ENCODE results near the gene SNCB.
"Not testable (repeated sequence)": the region's sequence is repeated elsewhere in the genome, so short reads cannot be mapped to it uniquely, and the experiment has no call there.

Gene SNCB

GRCh38 chr5:176596689-176597416 lies 33.5 kb downstream of the SNCB start:
- DNase-seq, result no peak

DNA sequence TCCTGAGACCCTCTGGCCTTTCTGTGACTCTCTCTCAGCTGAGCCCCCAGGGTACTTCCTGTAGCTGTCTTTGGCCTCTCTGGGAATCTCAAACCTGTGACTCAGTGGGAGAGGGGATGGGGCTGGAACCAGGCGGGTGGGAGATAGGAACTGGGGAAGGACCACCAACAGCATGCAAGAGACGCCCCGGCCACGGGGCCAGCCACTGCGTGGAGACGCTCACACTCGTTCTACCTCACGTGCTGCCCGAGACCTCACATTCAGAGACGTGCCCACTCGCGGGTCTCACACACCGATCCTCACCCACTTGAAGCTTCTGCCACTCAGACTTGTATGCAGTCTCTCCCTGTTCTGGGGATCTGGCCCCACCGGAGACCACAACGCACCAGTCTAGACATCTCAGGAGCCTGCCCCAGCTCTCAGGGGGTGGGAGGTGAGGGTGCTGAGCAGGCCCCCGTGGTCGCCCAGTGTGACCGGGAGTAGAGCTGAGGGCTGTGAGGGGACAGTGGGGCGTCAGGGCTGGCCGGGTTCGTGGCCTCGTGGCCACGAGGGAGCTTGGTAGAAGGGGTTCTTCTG lies 34.2 kb downstream of the SNCB start:
- DNase-seq, result no peak

DNA sequence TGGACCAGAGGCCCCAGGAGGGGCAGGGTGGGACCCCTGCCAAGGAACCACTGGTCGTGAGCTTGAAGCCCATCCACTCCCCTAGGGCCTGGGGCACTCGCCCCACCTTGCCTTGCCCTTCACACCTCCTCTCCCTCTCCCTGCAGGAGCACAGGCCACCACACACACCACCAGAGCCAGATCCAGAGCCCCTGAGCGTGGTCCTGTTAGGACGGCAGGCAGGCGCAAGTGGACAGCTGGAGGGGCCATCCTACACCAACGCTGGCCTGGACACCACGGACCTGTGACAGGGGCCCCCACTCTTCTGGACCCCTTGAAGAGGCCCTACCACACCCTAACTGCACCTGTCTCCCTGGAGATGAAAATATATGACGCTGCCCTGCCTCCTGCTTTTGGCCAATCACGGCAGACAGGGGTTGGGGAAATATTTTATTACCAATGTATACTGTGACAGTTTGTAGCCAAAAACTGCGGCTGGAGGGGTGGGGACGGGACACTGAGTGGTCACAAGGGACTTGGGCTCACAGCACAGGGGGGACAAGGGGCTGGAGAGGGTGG lies 34.9 kb downstream of the SNCB start:
- no peak for DNase-seq

GRCh38 chr5:176594554-176594953 lies 35.8 kb downstream of the SNCB start:
- DNase-seq, result no peak

DNA sequence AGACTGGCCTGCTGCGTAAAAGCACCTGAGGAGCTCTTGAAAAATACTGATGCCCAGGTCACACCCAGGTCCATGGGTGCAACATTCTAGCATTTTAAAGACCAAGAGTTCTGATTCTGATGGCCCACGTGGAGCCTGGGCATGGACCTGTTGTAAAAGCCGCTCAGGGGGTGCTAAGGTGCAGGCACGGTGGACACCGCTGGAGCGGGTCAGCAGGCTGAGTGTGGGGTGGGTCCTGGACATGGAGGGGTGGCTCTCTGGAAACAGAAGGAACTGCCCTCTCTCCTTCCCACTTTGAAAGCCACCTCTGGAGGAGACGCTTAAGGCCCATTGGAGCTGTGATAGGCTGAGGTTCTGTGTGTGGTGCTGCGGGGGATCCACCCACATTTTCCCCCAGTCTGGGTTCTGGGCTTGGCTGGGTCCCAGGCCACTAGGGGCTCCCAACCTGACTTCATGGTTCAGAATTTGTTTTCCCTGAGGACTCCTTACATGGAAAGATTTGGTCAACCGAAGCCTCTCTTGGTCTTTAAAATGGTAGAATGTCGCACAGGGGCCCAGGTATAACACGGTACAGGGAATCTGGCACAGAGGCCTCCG lies 37.0 kb downstream of the SNCB start:
- DNase-seq, result no peak

DNA sequence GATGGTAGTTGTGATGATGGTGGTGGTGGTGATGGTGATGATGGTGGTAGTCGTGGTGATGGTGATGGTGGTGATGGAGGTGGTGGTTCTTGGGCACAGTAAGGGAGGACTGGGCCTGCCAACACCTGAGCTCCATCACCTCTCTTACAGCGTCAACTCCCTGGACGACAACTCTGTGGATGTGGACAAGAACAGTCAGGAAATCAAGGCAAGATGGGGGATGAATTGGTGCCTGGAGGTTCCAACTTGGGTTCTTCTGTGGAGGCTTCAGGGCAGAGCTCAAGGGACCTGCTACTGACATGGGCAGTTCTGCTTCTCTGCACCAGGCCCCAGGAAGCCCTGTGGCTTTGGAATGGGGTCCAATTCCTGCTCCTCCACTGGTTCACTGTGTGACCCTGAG lies 37.8 kb downstream of the SNCB start:
- no peak for DNase-seq

- DNase-seq, result not testable (repeated sequence)
Observed at GRCh38 chr5:176591667-176592066, 38.7 kb downstream of the SNCB start.

DNA sequence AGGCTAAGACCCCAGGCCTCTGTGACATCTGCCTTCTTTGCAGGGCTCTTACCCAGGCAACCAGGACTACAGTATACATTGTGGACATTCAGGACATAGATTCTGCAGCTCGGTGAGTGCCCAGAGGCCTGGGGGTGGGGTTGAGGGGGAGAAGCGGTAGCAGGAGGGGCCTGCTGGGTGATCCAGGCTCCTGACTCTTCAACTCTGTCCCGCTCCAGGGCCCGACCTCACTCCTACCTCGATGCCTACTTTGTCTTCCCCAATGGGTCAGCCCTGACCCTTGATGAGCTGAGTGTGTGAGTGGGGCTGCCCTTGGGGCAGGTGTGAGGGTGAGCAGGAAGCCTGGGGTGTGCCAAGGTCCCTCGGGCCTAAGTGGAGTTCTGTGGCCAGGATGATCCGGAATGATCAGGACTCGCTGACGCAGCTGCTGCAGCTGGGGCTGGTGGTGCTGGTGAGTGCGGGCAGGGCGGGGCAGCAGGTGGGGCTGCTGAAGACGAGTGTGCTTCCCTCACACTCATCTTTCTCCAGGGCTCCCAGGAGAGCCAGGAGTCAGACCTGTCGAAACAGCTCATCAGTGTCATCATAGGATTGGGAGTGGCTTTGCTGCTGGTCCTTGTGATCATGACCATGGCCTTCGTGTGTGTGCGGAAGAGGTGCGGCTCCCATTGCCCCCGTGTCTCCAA lies 40.2 kb downstream of the SNCB start:
- no peak for DNase-seq

- no peak for DNase-seq
Observed at GRCh38 chr5:176589039-176589769, 41.1 kb downstream of the SNCB start.

DNA sequence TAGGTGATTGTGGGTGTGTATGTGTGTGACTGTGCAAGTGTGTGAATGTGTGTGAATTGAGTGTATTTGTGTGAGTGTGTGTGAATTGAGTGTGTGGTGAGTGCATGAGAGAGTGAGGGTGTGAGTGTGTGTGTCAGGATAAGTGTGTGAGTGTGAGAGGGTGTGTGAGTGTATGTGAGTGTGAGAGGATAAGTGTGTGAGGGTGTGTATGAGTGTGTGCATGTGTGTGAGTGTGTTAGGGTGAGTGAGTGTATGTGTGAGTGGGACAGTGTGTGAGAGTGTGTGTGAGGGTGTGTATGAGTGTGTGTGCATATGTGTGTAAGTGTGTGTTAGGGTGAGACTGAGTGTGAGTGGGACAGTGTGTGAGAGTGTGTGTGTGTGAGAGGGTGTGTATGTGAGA lies 42.0 kb downstream of the SNCB start:
- no peak for DNase-seq

GRCh38 chr5:176587398-176587797 lies 42.9 kb downstream of the SNCB start:
- DNase-seq, result no peak

DNA sequence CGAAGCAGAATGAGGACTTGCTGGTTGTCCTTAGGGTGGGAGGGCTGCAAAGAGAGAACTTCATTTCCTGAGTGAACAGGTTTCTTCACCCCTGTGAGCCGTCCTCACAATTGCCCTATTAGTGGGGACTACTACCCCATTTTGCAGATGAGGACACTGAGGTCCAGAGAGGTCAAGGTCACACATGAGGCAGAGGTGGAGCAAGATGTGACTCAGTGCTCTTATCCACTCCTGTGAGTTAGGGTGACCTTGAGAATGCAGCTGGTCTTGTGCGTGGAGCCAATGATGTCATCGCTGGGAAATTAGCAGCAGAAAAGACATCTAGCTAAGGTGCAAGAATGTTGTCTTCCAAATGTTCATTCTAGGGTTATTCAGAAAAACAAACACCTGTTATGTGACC lies 47.3 kb downstream of the SNCB start:
- no peak for DNase-seq

DNA sequence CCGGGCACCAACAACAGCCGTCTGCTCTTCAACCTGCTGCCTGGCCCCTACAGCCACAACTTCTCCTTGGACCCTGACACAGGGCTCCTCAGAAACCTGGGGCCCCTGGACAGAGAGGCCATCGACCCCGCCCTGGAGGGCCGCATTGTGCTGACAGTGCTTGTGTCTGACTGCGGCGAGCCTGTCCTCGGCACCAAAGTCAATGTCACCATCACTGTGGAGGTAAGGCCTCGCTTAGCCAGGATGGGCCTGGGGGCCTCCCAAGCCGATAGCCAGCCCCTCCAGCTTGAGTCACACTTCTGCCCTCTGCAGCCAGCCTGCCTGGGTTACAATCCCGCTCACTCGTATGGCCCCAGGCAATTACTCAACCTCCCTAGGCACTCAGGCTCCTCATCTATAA lies 49.0 kb downstream of the SNCB start:
- no peak for DNase-seq

DNA sequence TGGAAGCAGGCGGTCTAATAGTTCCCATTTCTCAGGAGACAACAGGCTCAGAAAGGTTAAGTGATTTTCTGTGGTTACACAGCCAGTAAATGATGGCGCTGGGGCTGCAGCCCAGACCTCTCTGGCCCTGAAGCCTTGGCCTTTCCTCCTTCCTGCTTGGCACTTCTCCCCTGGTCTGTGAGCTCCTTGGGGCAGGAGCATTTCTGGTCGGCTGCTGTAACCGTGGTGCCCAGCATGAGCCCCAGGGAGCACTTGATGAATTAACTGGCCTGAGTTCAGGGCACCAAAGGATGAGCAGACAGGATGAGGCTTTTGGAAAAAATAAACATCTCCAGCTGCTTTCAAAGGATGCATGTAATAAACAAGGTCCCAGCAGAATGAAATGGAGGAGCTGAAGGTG lies 51.0 kb downstream of the SNCB start:
- DNase-seq, result no peak

DNA sequence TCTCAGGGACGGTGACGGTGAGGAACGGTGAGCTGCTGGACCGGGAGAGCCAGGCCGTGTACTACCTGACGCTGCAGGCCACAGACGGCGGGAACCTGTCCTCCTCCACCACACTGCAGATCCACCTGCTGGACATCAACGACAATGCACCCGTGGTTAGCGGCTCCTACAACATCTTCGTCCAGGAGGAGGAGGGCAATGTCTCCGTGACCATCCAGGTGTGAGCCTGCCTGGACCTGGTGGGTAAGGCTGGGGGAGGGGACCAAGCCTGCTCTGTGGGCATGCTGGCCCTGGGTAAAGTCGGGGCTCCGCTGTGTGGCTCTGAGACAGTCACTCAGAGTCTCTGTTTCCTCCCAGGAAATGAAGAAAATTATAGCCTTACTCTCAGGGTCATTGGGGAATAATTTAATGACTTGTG lies 51.9 kb downstream of the SNCB start:
- DNase-seq, result no peak

DNA sequence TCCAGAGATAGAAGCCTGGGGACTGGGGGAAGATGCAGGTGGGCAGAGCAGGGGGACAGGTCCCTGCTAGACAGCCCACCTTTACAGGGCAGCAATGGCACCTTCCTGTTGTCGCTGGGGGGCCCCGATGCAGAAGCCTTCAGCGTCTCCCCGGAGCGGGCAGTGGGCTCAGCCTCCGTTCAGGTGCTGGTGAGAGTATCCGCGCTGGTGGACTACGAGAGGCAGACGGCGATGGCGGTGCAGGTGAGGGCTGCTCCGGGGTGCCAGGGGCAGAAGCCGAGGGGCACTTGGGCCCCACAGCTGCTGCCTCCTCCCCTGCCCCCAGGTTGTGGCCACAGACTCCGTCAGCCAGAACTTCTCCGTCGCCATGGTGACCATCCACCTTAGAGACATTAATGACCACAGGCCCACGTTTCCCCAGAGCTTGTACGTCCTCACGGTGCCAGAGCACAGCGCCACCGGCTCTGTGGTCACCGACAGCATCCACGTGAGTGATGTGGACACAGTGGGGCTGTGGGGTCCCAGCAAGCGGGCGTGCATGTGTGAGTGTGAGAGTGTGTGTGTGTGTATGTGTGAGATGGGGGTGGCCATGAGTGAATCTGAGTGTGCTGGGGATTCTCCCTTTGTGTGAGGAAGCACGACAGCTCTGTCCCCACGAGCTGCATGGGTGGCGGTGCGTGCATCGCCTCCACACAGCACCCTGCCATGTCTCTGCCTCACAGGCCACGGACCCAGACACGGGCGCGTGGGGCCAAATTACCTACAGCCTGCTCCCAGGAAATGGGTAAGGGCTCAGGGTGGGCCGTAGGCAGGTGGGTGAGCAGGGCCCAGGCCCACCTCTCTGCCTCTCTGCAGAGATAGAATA lies 52.8 kb downstream of the SNCB start:
- no peak for DNase-seq

DNA sequence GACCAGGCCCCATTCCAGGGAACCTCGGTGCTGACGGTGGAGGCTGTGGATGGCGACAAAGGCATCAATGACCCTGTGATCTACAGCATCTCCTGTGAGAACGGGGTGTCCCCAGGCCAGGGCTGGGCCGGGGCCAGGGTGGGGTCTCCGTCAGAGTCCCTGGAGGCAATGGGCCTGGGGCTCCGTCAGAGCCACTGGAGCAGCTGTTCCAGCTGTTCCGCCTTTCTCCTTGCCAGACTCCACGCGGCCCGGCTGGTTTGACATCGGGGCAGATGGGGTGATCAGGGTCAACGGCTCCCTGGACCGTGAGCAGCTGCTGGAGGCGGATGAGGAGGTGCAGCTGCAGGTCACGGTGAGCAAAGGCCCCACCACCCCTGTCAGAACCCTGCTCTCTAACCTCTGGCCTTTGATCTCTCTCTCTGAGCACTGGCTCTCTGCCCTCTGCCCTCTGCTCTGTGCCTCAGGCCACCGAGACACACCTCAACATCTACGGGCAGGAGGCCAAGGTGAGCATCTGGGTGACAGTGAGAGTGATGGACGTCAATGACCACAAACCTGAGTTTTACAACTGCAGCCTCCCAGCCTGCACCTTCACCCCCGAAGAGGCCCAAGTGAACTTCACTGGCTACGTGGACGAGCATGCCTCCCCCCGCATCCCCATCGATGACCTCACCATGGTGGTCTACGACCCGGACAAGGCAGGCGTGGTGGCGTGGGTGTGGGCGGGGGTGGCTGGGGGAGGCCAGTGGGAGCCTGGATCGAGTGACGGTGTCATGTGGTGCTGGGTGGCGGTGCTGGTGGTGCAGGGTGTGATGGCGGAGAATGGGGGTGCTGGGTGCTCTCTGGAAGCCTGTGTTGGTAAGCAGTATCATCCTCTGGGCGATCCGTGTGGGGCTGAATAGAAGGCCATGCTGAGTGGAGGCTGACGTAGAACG lies 54.6 kb downstream of the SNCB start:
- no peak for DNase-seq

GRCh38 chr5:176575066-176575465 lies 55.3 kb downstream of the SNCB start:
- DNase-seq, result no peak

DNA sequence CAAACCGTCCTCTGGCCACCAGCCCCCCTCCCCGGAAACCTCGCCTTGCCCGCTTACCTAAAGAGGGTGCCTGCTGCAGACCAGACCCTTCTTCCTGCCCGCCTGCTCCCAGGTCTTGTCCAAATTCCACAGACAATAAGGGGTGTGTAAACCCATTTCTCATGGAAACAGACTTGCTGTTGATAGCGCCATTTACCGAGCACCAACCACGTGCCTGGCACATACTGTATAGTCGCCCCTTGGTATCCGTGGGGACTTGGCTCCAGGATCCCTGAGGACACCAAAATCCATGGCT lies 56.1 kb downstream of the SNCB start:
- no peak for DNase-seq

DNA sequence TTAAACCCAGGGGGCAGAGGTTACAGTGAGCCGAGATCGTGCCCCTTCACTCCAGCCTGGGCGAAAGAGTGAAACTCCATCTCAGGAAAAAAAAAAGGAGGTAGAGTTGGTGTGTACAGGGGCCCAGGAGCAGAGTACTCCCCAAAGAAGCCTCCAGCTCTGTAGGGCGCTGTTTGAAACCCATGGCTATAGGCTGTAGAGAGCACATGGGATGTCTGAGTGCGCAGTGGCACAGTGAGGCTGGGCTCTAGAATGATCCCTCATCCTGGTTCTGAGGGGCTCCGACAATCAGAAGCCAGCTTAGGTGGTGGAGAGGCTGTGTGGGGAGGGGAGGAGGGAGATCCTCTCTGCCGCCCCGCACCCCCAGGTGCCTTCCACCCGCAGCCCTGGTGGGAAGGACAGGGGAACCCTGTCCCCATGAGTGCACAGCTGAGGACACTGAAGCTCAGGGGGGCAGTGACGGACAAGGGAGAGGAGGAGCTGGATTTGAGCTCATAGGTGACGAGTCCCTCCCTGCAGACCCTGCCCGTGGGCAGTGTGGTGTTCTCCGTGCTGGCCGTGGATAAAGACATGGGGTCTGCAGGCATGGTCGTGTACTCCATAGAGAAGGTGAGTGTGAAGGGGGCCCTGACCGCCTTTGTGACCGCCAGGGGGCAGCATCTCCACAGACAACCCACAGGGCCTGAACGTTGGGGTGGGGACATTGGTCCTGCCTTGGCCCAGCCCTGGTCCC lies 56.6 kb downstream of the SNCB start:
- DNase-seq, result no peak
